Ecto neural progenitor cell (in vitro differentiated cells): Measurements from ENCODE around the gene DSG3.

Source experiments
- DNase-seq: peaks from one replicate; pipeline ENCODE4 v3.0.0-alpha.2; 2018; ENCODE audit warnings: low spot score

Gene DSG3

GRCh38 chr18:31432316-31432715 is 15.2 kb upstream of the DSG3 start:
- DNase-seq, result no peak

- no peak for DNase-seq
Measured at GRCh38 chr18:31436825-31437224, 10.7 kb upstream of the DSG3 start.

GRCh38 chr18:31438402-31438801 is 9.1 kb upstream of the DSG3 start:
- DNase-seq, result no peak

GRCh38 chr18:31439807-31440325 is 7.7 kb upstream of the DSG3 start:
- DNase-seq, result no peak

- DNase-seq, result no peak
Measured at GRCh38 chr18:31440787-31441186, 6.8 kb upstream of the DSG3 start.

- DNase-seq, result no peak
Measured at GRCh38 chr18:31441493-31441892, 6.0 kb upstream of the DSG3 start.

- DNase-seq, result no peak
Measured at GRCh38 chr18:31444142-31444541, 3.4 kb upstream of the DSG3 start.

- DNase-seq, result no peak
Measured at GRCh38 chr18:31445908-31446307, 1.6 kb upstream of the DSG3 start.

GRCh38 chr18:31446854-31447253 is 687 bp upstream of the DSG3 start:
- DNase-seq, result no peak

GRCh38 chr18:31450409-31450808 is 2.9 kb downstream of the DSG3 start:
- DNase-seq, result no peak

- no peak for DNase-seq
Measured at GRCh38 chr18:31451625-31452024, 4.1 kb downstream of the DSG3 start.

GRCh38 chr18:31454066-31454708 is 6.6 kb downstream of the DSG3 start:
- no peak for DNase-seq

GRCh38 chr18:31469629-31470028 is 22.1 kb downstream of the DSG3 start:
- DNase-seq, result no peak

- no peak for DNase-seq
Measured at GRCh38 chr18:31478688-31479087, 31.1 kb downstream of the DSG3 start.

- no peak for DNase-seq
Measured at GRCh38 chr18:31482051-31482450, 34.5 kb downstream of the DSG3 start.

GRCh38 chr18:31483396-31483795 is 35.9 kb downstream of the DSG3 start:
- no peak for DNase-seq

GRCh38 chr18:31484461-31484860 is 36.9 kb downstream of the DSG3 start:
- DNase-seq, result no peak

GRCh38 chr18:31486165-31486564 is 38.6 kb downstream of the DSG3 start:
- no peak for DNase-seq

GRCh38 chr18:31487246-31488015 is 39.9 kb downstream of the DSG3 start:
- no peak for DNase-seq

GRCh38 chr18:31489311-31489710 is 41.8 kb downstream of the DSG3 start:
- no peak for DNase-seq

GRCh38 chr18:31490387-31490786 is 42.8 kb downstream of the DSG3 start:
- no peak for DNase-seq

GRCh38 chr18:31490833-31491232 is 43.3 kb downstream of the DSG3 start:
- no peak for DNase-seq

GRCh38 chr18:31491586-31491985 is 44.0 kb downstream of the DSG3 start:
- DNase-seq, result no peak

- no peak for DNase-seq
Measured at GRCh38 chr18:31492671-31493070, 45.1 kb downstream of the DSG3 start.
